Activated naive CD8-positive, alpha-beta T cell treated with anti-CD3 and anti-CD28 coated beads for 36 hours (primary cell): ENCODE results near the gene PPM1J. TPM values are rescaled to one million over a fixed set of nuclear protein-coding genes. Genes with fewer than 3 reads are reported as not detected.
A peak's percentile ranks its signal among the peaks of the same experiment; 100 is the strongest.

Source experiments
- DNase-seq: peaks from one replicate; pipeline ENCODE4 v3.0.0; 2021
- H3K27ac Mint-ChIP-seq: one replicate; pipeline ENCODE4 v1.8.0; 2022; ENCODE audit warnings: mild to moderate bottlenecking, moderate library complexity, mixed read lengths
- H3K27me3 Mint-ChIP-seq: one replicate; pipeline ENCODE4 v1.8.0; 2022; ENCODE audit warnings: mild to moderate bottlenecking, mixed read lengths
- H3K36me3 Mint-ChIP-seq: one replicate; pipeline ENCODE4 v1.8.0; 2021; ENCODE audit warnings: mild to moderate bottlenecking, mixed read lengths
- H3K4me1 Mint-ChIP-seq: one replicate; pipeline ENCODE4 v1.8.0; 2021; ENCODE audit warnings: mixed read lengths
- H3K4me3 Mint-ChIP-seq: one replicate; pipeline ENCODE4 v1.8.0; 2022; ENCODE audit warnings: mild to moderate bottlenecking, moderate library complexity, mixed read lengths
- H3K9me3 Mint-ChIP-seq: one replicate; pipeline ENCODE4 v1.8.0; 2022; ENCODE audit warnings: mixed read lengths
- total RNA-seq, 2 experiments: library from RNA; stranded (reverse); gene quantifications; one replicate each; pipeline ENCODE4 v1.2.3, GENCODE V29; 2021

Gene PPM1J
- total RNA-seq, 2 experiments from 2014 or later: 0.80 to 0.94 TPM

- Mint-ChIP-seq H3K4me1 (peaks cover 5% of the 10 kb centered on the region), H3K9me3 (no peaks in the 10 kb centered on the region), H3K36me3 (no peaks in the 10 kb centered on the region), H3K27me3 (no peaks in the 10 kb centered on the region), H3K4me3 (no peak overlapping the region), H3K27ac (no peak overlapping the region)
- no peak for DNase-seq
These were observed 25.3 kb downstream of the PPM1J start for GRCh38 chr1:112689842-112690237.

DNA sequence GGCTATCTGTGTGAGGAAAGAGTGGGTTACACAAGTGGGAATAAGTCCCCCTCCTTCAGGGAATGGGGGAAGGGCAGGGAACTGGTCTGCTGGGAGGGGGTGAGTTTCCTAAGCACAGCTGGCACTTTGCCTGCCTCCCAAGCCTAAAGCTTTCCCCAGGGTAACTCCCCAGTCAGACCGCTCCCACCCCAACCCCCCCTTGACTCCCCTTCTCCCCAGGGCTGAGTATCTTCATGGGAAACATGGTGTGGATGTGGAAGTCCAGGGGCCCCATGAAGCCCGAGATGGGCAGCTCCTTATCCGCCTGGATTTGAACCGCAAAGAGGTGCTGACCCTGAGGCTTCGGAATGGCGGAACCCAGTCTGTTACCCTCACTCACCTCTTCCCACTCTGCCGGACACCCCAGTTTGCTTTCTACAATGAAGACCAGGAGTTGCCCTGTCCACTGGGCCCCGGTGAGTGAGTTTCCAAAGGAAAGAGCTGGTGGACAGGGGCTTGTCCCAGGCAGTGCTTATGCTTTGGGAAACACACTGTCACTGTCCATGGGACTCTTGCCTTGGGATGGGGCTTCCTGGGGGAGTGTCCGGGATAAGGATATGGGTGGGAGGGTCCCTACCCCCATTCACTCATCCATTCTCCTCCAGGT lies 25.8 kb downstream of the PPM1J start:
- Mint-ChIP-seq H3K9me3 (no peaks in the 10 kb centered on the region), H3K27ac (no peak overlapping the region), H3K4me1 (peaks cover 5% of the 10 kb centered on the region), H3K4me3 (no peak overlapping the region), H3K27me3 (no peaks in the 10 kb centered on the region), H3K36me3 (no peaks in the 10 kb centered on the region)
- DNase-seq: no peak

DNA sequence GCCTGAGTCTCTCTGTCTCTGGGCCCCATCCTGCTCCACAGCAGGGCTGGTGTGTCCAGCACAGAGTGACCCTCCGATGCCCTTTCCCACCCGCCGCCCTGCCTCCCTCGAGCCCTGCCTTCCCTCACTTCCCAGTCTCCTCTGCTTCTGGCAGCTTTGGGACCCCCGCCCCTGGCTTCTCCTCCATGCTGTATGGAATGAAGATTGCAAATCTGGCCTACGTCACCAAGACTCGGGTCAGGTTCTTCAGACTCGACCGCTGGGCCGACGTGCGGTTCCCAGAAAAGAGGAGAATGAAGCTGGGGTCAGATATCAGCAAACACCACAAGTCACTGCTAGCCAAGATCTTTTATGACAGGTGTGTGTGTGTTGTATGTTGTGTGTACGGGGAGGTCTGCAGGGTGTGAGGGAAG lies 26.3 kb downstream of the PPM1J start:
- peaks cover 5% of the 10 kb centered on the region for H3K4me1 Mint-ChIP-seq
- DNase-seq: no peak
- no peaks in the 10 kb centered on the region for H3K27me3 Mint-ChIP-seq
- no peaks in the 10 kb centered on the region for H3K9me3 Mint-ChIP-seq
- H3K27ac Mint-ChIP-seq: peak overlapping the region; percentile 2
- no peaks in the 10 kb centered on the region for H3K36me3 Mint-ChIP-seq
- H3K4me3 Mint-ChIP-seq: no peak overlapping the region

DNA sequence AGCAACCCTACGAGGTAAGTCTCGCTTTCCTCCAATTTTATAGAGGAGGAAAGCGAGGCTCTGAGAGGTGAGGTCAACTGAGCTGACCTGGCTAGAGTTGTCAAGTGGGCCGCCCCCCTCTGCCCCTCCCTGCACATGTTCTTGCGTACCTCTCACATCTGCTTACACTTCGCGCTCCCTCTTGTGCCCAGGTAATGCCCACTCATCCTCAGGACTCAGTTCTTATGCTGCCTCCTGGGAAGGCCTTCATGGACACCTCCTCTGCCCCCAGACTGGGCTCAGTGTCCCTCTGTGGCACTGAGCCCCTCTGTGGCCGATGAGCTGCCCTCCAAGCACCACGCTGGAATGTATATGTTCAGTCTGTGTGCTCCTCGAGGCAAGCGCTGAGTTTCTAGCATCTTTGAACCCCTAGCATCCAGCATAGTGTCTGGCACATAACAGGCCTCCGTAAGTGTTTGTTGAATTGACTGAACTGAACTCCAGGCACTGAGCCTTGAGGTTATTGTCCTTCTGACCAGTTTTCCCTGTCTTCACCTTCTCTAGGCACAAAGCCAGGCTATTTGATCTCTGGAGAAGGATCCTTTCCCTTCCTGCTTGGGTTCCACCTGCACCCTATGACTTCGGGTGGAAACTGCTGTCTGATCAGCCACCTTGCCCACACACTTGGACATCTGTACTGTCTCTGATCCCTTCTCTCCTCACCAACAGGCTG lies 27.2 kb downstream of the PPM1J start:
- Mint-ChIP-seq H3K36me3 (no peaks in the 10 kb centered on the region), H3K27ac (no peak overlapping the region), H3K27me3 (no peaks in the 10 kb centered on the region), H3K9me3 (no peaks in the 10 kb centered on the region), H3K4me3 (no peak overlapping the region), H3K4me1 (peaks cover 5% of the 10 kb centered on the region)
- no peak for DNase-seq

GRCh38 chr1:112687361-112687760 lies 27.8 kb downstream of the PPM1J start:
- H3K27ac Mint-ChIP-seq: no peak overlapping the region
- peaks cover 1% of the 10 kb centered on the region for H3K36me3 Mint-ChIP-seq
- no peaks in the 10 kb centered on the region for H3K9me3 Mint-ChIP-seq
- H3K4me1 Mint-ChIP-seq: peaks cover 5% of the 10 kb centered on the region
- no peaks in the 10 kb centered on the region for H3K27me3 Mint-ChIP-seq
- H3K4me3 Mint-ChIP-seq: no peak overlapping the region
- DNase-seq: no peak

DNA sequence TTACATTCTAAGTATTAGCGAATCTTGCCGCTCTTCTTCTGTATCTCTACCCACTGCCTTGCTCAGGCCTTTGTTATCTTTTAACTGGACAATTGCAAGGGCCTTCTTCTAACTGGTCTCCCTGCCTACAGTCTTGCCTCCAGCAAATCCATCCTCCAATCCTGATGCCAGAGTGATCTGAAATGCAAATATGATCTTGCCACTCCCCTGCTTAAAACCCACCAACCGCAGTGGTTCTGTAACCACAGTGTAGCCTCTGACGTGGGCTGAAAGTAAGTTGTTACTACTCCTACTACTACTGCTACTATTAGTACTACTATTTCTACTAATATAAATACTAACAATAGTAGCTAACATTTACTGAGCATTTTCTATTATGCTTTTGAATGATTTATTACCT lies 28.3 kb downstream of the PPM1J start:
- H3K4me1 Mint-ChIP-seq: peaks cover 5% of the 10 kb centered on the region
- H3K9me3 Mint-ChIP-seq: no peaks in the 10 kb centered on the region
- no peak for DNase-seq
- no peaks in the 10 kb centered on the region for H3K27me3 Mint-ChIP-seq
- H3K27ac Mint-ChIP-seq: no peak overlapping the region
- H3K4me3 Mint-ChIP-seq: no peak overlapping the region
- H3K36me3 Mint-ChIP-seq: peaks cover 1% of the 10 kb centered on the region

DNA sequence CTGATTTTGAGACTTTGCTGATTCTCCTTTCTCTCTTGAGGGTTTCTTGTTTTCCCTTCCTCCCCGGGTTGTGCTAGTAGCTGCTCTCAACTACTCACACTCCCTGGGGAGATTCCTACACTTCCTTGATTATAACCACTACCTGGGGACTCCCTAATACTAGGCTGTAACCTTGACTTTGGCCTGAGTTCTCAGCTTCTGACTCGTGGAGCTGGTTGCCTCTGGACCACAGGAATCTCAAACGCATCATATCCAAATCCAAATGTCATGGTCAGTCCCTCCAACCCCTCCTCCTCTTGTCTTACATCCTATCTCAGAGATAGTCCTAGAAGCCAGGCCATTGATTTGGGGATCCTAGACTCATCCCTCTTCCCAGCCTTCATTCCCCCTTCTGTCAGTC lies 28.7 kb downstream of the PPM1J start:
- H3K4me3 Mint-ChIP-seq: no peak overlapping the region
- H3K27ac Mint-ChIP-seq: no peak overlapping the region
- H3K27me3 Mint-ChIP-seq: no peaks in the 10 kb centered on the region
- peaks cover 1% of the 10 kb centered on the region for H3K36me3 Mint-ChIP-seq
- no peak for DNase-seq
- H3K4me1 Mint-ChIP-seq: peaks cover 5% of the 10 kb centered on the region
- H3K9me3 Mint-ChIP-seq: no peaks in the 10 kb centered on the region

DNA sequence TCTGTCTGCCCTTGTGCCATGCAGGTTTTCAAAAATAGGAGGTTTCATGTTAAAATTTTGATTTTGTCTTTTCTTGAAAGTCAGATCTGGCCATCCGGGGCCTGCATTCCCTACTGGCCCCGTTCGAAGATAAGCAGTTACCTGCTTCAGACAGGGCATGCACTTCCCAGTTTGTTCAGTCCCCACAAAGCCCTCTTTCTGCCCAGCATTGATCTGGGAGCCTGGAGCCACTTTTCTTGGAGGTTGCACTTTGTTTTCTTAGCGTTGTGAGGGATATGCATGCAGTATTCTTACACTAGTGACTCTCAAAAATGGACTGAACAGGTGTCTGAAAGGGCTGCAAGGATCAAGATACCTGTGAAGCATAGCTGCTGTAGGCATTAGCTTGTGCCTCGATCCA lies 29.2 kb downstream of the PPM1J start:
- H3K27me3 Mint-ChIP-seq: no peaks in the 10 kb centered on the region
- peaks cover 5% of the 10 kb centered on the region for H3K4me1 Mint-ChIP-seq
- H3K9me3 Mint-ChIP-seq: no peaks in the 10 kb centered on the region
- DNase-seq: no peak
- H3K36me3 Mint-ChIP-seq: peaks cover 5% of the 10 kb centered on the region
- no peak overlapping the region for H3K4me3 Mint-ChIP-seq
- no peak overlapping the region for H3K27ac Mint-ChIP-seq

GRCh38 chr1:112678605-112679004 lies 36.5 kb downstream of the PPM1J start:
- H3K4me3 Mint-ChIP-seq: no peak overlapping the region
- peaks cover 39% of the 10 kb centered on the region for H3K4me1 Mint-ChIP-seq
- no peak for DNase-seq
- peaks cover 33% of the 10 kb centered on the region for H3K36me3 Mint-ChIP-seq
- H3K27ac Mint-ChIP-seq: no peak overlapping the region
- no peaks in the 10 kb centered on the region for H3K9me3 Mint-ChIP-seq
- H3K27me3 Mint-ChIP-seq: peaks cover 3% of the 10 kb centered on the region

GRCh38 chr1:112677501-112677900 lies 37.6 kb downstream of the PPM1J start:
- DNase-seq: no peak
- Mint-ChIP-seq H3K27ac (no peak overlapping the region), H3K36me3 (peaks cover 35% of the 10 kb centered on the region), H3K9me3 (no peaks in the 10 kb centered on the region), H3K4me3 (no peak overlapping the region), H3K4me1 (peaks cover 46% of the 10 kb centered on the region), H3K27me3 (peaks cover 3% of the 10 kb centered on the region)

- Mint-ChIP-seq H3K27ac (no peak overlapping the region), H3K36me3 (peaks cover 40% of the 10 kb centered on the region), H3K4me3 (no peak overlapping the region)
These were observed 38.6 kb downstream of the PPM1J start for GRCh38 chr1:112676543-112676942.

DNA sequence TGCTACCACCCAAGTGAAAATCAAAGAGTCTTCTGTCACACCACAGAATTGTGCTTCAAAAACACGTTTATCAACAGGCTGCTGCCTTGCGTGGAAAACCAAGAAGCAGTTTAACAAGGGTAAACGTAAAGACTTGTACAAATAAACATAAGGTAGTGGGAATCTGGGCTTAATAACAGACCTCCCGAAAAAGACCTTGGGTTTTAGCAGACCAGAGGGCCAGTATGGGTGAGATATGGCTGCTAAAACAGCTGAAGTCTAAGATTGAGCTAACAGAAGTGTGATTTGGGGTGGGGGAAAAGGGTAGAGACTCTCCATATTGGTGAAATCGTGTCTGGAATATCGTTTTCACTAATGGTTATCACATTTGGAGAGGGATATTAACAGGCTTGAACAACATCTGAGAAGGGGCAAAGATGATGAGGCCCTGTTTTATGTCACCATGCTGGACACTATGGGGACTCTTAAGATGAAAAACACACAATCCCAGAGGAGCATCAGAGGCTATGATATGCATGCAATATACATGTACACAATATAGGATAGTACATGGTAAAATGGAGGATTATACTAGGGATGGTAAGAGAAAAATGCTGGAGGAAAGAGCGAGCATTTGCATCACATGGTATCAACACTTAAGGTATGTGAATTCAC lies 39.3 kb downstream of the PPM1J start:
- H3K9me3 Mint-ChIP-seq: no peaks in the 10 kb centered on the region
- peaks cover 3% of the 10 kb centered on the region for H3K27me3 Mint-ChIP-seq
- no peak for DNase-seq
- H3K4me3 Mint-ChIP-seq: peak overlapping the region; percentile 82
- H3K36me3 Mint-ChIP-seq: peaks cover 43% of the 10 kb centered on the region
- H3K27ac Mint-ChIP-seq: peak overlapping the region; percentile 81
- peaks cover 46% of the 10 kb centered on the region for H3K4me1 Mint-ChIP-seq

More at GRCh38 chr1:112676543-112676942, 38.6 kb downstream of the PPM1J start:
- Mint-ChIP-seq H3K4me1 (peaks cover 46% of the 10 kb centered on the region), H3K27me3 (peaks cover 3% of the 10 kb centered on the region), H3K9me3 (no peaks in the 10 kb centered on the region)
- no peak for DNase-seq

- Mint-ChIP-seq H3K4me1 (peaks cover 46% of the 10 kb centered on the region), H3K4me3 (peak overlapping the region; percentile 93), H3K27ac (peak overlapping the region; percentile 95), H3K9me3 (no peaks in the 10 kb centered on the region), H3K36me3 (peaks cover 40% of the 10 kb centered on the region), H3K27me3 (peaks cover 3% of the 10 kb centered on the region)
- DNase-seq: peak; percentile 67
These were observed 40.0 kb downstream of the PPM1J start for GRCh38 chr1:112674986-112675727.

DNA sequence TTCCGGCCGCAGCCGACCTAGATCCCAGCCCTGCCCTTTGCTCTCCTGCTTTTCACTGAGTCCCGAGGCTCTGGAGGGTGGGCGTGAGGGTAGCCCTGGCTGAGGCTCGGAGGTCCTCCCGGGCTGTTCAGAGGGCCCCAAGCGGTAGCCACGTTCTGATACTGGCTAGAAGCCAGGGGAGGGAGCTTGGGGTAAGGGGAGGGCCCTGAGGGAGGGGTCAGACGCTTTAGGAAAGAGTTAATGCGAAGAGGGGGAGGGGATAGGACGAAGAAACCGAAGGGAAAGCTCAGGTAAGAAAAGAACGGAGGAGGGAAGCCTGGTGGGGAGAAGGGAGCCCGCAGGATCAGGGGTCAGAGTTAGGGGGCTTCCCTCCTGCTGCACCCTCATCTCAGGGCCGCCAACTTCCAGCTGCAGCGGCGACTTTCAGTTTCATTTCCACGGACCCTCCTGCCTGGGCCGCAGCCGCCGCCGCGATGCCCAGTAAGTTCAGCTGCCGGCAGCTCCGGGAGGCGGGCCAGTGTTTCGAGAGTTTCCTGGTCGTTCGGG lies 40.6 kb downstream of the PPM1J start, which contains the start of gene MOV10:
Gene MOV10 (plus strand): TSS at position 220 of the 546 bp plus-strand sequence. CDS start 254 bp downstream, at position 474.
- DNase-seq: peak; percentile 69
- peaks cover 41% of the 10 kb centered on the region for H3K36me3 Mint-ChIP-seq
- peak within 1 kb of the TSS; percentile 95 for H3K27ac Mint-ChIP-seq
- H3K4me1 Mint-ChIP-seq: peaks cover 46% of the 10 kb centered on the region
- peaks cover 3% of the 10 kb centered on the region for H3K27me3 Mint-ChIP-seq
- no peaks in the 10 kb centered on the region for H3K9me3 Mint-ChIP-seq
- peak within 1 kb of the TSS; percentile 93 for H3K4me3 Mint-ChIP-seq
